Ectodermal cell (in vitro differentiated cells): ENCODE measurements around the gene TP53BP2.

ENCODE experiments used
- H3K27ac ChIP-seq: 2 replicates; pipeline ENCODE4 v1.7.0; 2013; ENCODE audit warnings: mild to moderate bottlenecking, low read depth, low read length; ENCODE audit not compliant: insufficient read depth, poor library complexity, severe bottlenecking
- H3K27me3 ChIP-seq: 2 replicates; pipeline ENCODE4 v1.7.0; 2013; ENCODE audit warnings: mild to moderate bottlenecking, low read length; ENCODE audit not compliant: insufficient read depth, control insufficient read depth, poor library complexity, severe bottlenecking
- H3K36me3 ChIP-seq: one replicate; pipeline ENCODE4 v1.7.0; 2013; ENCODE audit warnings: low read length; ENCODE audit not compliant: control insufficient read depth, insufficient read depth
- H3K4me1 ChIP-seq: one replicate; pipeline ENCODE4 v1.7.0; 2013; ENCODE audit warnings: low read length; ENCODE audit not compliant: control insufficient read depth, insufficient read depth
- H3K4me3 ChIP-seq: 2 replicates; pipeline ENCODE4 v1.7.0; 2013; ENCODE audit warnings: low read depth, low read length, control low read depth; ENCODE audit not compliant: insufficient read depth
- H3K9me3 ChIP-seq: 2 replicates; pipeline ENCODE4 v1.7.0; 2013; ENCODE audit warnings: mild to moderate bottlenecking, low read length, moderate library complexity; ENCODE audit not compliant: control insufficient read depth
- WGBS, 2 experiments: methylation state at CpG; one replicate each; pipeline ENCODE4 v1.1.7; 2013; ENCODE audit warnings: missing lambda C conversion rate in 2 of 2; 5-methylcytosine and 5-hydroxymethylcytosine counted together

TP53BP2 gene

GRCh38 chr1:223730479-223731132 lies 115.1 kb downstream of the TP53BP2 start:
- H3K9me3 ChIP-seq = no peaks in the 10 kb centered on the region
- H3K4me3 ChIP-seq = no peak overlapping the region
- peaks cover 28% of the 10 kb centered on the region for H3K4me1 ChIP-seq
- no peaks in the 10 kb centered on the region for H3K36me3 ChIP-seq
- WGBS, 2 experiments = 79 to 85% methylated on average over 4 of the region's 4 CpGs
- H3K27me3 ChIP-seq = no peaks in the 10 kb centered on the region
- H3K27ac ChIP-seq = no peak overlapping the region

GRCh38 chr1:223729906-223730305 lies 115.8 kb downstream of the TP53BP2 start:
- H3K4me1 ChIP-seq = peaks cover 28% of the 10 kb centered on the region
- H3K9me3 ChIP-seq = no peaks in the 10 kb centered on the region
- H3K36me3 ChIP-seq = no peaks in the 10 kb centered on the region

More at GRCh38 chr1:223729906-223730305, 115.8 kb downstream of the TP53BP2 start:
- Histone ChIP-seq H3K27ac (no peak overlapping the region), H3K4me3 (no peak overlapping the region), H3K27me3 (no peaks in the 10 kb centered on the region)
- 44 to 53% methylated on average over 3 to 4 of the region's 4 CpGs for WGBS, 2 experiments
